ENCODE results near the gene LMTK3.

The LMTK3 gene

GRCh38 chr19:48510421-48511268, 990 bp downstream of the LMTK3 start:
- WGBS: 22% methylated on average over 16 of the region's 24 CpGs

GRCh38 chr19:48509467-48510194, 2.0 kb downstream of the LMTK3 start:
- H3K23ac ChIP-seq (ENCODE audit: low read length in 2 of 2): no peak overlapping the region
- H3K4ac ChIP-seq (ENCODE audit: low read depth in 1 of 2, low read length in 2 of 2): no peak overlapping the region
- H3K4me1 ChIP-seq (ENCODE audit: control insufficient read depth, insufficient read depth, low read depth, low read length): peaks cover 9% of the 10 kb centered on the region
- no peak for DNase-seq
- no peak overlapping the region for H2BK5ac ChIP-seq (ENCODE audit: low read depth, low read length, poor library complexity, severe bottlenecking)
- H3K4me3 ChIP-seq (ENCODE audit: insufficient read depth in 1 of 2, low read depth in 1 of 2, low read length in 2 of 2): no peak overlapping the region
- no peak overlapping the region for H4K91ac ChIP-seq (ENCODE audit: low read length)
- H3K4me2 ChIP-seq (ENCODE audit: low read length, poor library complexity, severe bottlenecking): no peak overlapping the region
- WGBS: 86% methylated on average over 10 of the region's 12 CpGs
- H2AFZ ChIP-seq (ENCODE audit: low read depth, low read length): no peak overlapping the region
- H3K27ac ChIP-seq (ENCODE audit: low read length, poor library complexity, severe bottlenecking): no peak overlapping the region
- no peak overlapping the region for H3K9ac ChIP-seq (ENCODE audit: low read length)
- H3K79me1 ChIP-seq (replicated peaks; ENCODE audit: low read length, poor library complexity, severe bottlenecking): no peaks in the 10 kb centered on the region
- H2AK5ac ChIP-seq (ENCODE audit: low read length, severe bottlenecking): no peak overlapping the region
- H2BK12ac ChIP-seq (ENCODE audit: low read length in 2 of 2): no peak overlapping the region
- no peak overlapping the region for H3K18ac ChIP-seq (ENCODE audit: low read depth in 1 of 2, low read length in 2 of 2)
- H2BK120ac ChIP-seq (ENCODE audit: low read depth, low read length): no peak overlapping the region
- no peak overlapping the region for H4K8ac ChIP-seq (ENCODE audit: low read length)
- no peaks in the 10 kb centered on the region for H3K9me3 ChIP-seq (ENCODE audit: control insufficient read depth, low read length)
- H3K27me3 ChIP-seq (ENCODE audit: control insufficient read depth in 1 of 2, insufficient read depth in 1 of 2, low read length in 2 of 2): peaks cover 41 to 49% of the 10 kb centered on the region in 2 experiments
- H3K36me3 ChIP-seq (ENCODE audit: control insufficient read depth in 1 of 2, insufficient read depth in 2 of 2, low read depth in 1 of 2, low read length in 2 of 2): no peaks in the 10 kb centered on the region
- no peak overlapping the region for H3K14ac ChIP-seq (ENCODE audit: low read length in 2 of 2)
- H2BK15ac ChIP-seq (ENCODE audit: low read depth, poor library complexity, severe bottlenecking): no peak overlapping the region

More at GRCh38 chr19:48510421-48511268, 990 bp downstream of the LMTK3 start:
- no peak overlapping the region for H3K23ac ChIP-seq (ENCODE audit: low read length in 2 of 2)
- peaks cover 9% of the 10 kb centered on the region for H3K4me1 ChIP-seq (ENCODE audit: control insufficient read depth, insufficient read depth, low read depth, low read length)
- H2AK5ac ChIP-seq (ENCODE audit: low read length, severe bottlenecking): no peak overlapping the region
- no peak overlapping the region for H2BK15ac ChIP-seq (ENCODE audit: low read depth, poor library complexity, severe bottlenecking)
- no peak overlapping the region for H3K27ac ChIP-seq (ENCODE audit: low read length, poor library complexity, severe bottlenecking)
- H3K9ac ChIP-seq (ENCODE audit: low read length): no peak overlapping the region
- H4K8ac ChIP-seq (ENCODE audit: low read length): peak overlapping the region; percentile 57
- H3K27me3 ChIP-seq (ENCODE audit: control insufficient read depth in 1 of 2, insufficient read depth in 1 of 2, low read length in 2 of 2): peaks cover 41 to 49% of the 10 kb centered on the region in 2 experiments
- no peaks in the 10 kb centered on the region for H3K36me3 ChIP-seq (ENCODE audit: control insufficient read depth in 1 of 2, insufficient read depth in 2 of 2, low read depth in 1 of 2, low read length in 2 of 2)
- no peak overlapping the region for H3K4me3 ChIP-seq (ENCODE audit: insufficient read depth in 1 of 2, low read depth in 1 of 2, low read length in 2 of 2)
- no peak overlapping the region for H2BK120ac ChIP-seq (ENCODE audit: low read depth, low read length)
- peak overlapping the region; percentile 24 for H3K4me2 ChIP-seq (ENCODE audit: low read length, poor library complexity, severe bottlenecking)
- no peaks in the 10 kb centered on the region for H3K79me1 ChIP-seq (replicated peaks; ENCODE audit: low read length, poor library complexity, severe bottlenecking)
- no peak overlapping the region for H3K4ac ChIP-seq (ENCODE audit: low read depth in 1 of 2, low read length in 2 of 2)
- H2AFZ ChIP-seq (ENCODE audit: low read depth, low read length): no peak overlapping the region
- no peak overlapping the region for H2BK12ac ChIP-seq (ENCODE audit: low read length in 2 of 2)
- H3K9me3 ChIP-seq (ENCODE audit: control insufficient read depth, low read length): no peaks in the 10 kb centered on the region
- H3K14ac ChIP-seq (ENCODE audit: low read length in 2 of 2): no peak overlapping the region
- H2BK5ac ChIP-seq (ENCODE audit: low read depth, low read length, poor library complexity, severe bottlenecking): no peak overlapping the region
- peak; percentile 65 for DNase-seq
- H4K91ac ChIP-seq (ENCODE audit: low read length): no peak overlapping the region
- no peak overlapping the region for H3K18ac ChIP-seq (ENCODE audit: low read depth in 1 of 2, low read length in 2 of 2)

GRCh38 chr19:48508729-48509411, 2.8 kb downstream of the LMTK3 start:
- no peaks in the 10 kb centered on the region for H3K79me1 ChIP-seq (replicated peaks; ENCODE audit: low read length, poor library complexity, severe bottlenecking)
- H3K27ac ChIP-seq (ENCODE audit: low read length, poor library complexity, severe bottlenecking): no peak overlapping the region
- WGBS: 88% methylated on average over 26 of the region's 32 CpGs
- H3K36me3 ChIP-seq (ENCODE audit: control insufficient read depth in 1 of 2, insufficient read depth in 2 of 2, low read depth in 1 of 2, low read length in 2 of 2): no peaks in the 10 kb centered on the region
- no peak overlapping the region for H3K4me2 ChIP-seq (ENCODE audit: low read length, poor library complexity, severe bottlenecking)
- H4K8ac ChIP-seq (ENCODE audit: low read length): no peak overlapping the region
- H2BK120ac ChIP-seq (ENCODE audit: low read depth, low read length): no peak overlapping the region
- H3K23ac ChIP-seq (ENCODE audit: low read length in 2 of 2): no peak overlapping the region
- no peak overlapping the region for H3K4me3 ChIP-seq (ENCODE audit: insufficient read depth in 1 of 2, low read depth in 1 of 2, low read length in 2 of 2)
- no peak overlapping the region for H2BK15ac ChIP-seq (ENCODE audit: low read depth, poor library complexity, severe bottlenecking)
- no peak overlapping the region for H2AK5ac ChIP-seq (ENCODE audit: low read length, severe bottlenecking)
- DNase-seq: no peak
- no peak overlapping the region for H2BK12ac ChIP-seq (ENCODE audit: low read length in 2 of 2)
- no peak overlapping the region for H3K9ac ChIP-seq (ENCODE audit: low read length)
- no peak overlapping the region for H4K91ac ChIP-seq (ENCODE audit: low read length)
- no peak overlapping the region for H3K14ac ChIP-seq (ENCODE audit: low read length in 2 of 2)
- no peak overlapping the region for H2BK5ac ChIP-seq (ENCODE audit: low read depth, low read length, poor library complexity, severe bottlenecking)
- H2AFZ ChIP-seq (ENCODE audit: low read depth, low read length): no peak overlapping the region
- H3K4ac ChIP-seq (ENCODE audit: low read depth in 1 of 2, low read length in 2 of 2): no peak overlapping the region
- peaks cover 41 to 46% of the 10 kb centered on the region in 2 experiments for H3K27me3 ChIP-seq (ENCODE audit: control insufficient read depth in 1 of 2, insufficient read depth in 1 of 2, low read length in 2 of 2)
- H3K9me3 ChIP-seq (ENCODE audit: control insufficient read depth, low read length): no peaks in the 10 kb centered on the region
- H3K18ac ChIP-seq (ENCODE audit: low read depth in 1 of 2, low read length in 2 of 2): no peak overlapping the region
- H3K4me1 ChIP-seq (ENCODE audit: control insufficient read depth, insufficient read depth, low read depth, low read length): peaks cover 8% of the 10 kb centered on the region

All from mesenchymal stem cell (in vitro differentiated cells and primary cell).